Measurements from ENCODE around the gene DNAJB11.
A peak's percentile ranks its signal among the peaks of the same experiment; 100 is the strongest.

GRCh38 chr3:186614597-186615483 lies 44.3 kb downstream of the DNAJB11 start:
- TF ChIP-seq CTCF (IDR thresholded peaks at IDR 0.05) (peak; percentile 87 to 96 (median 87)), POLR2A (IDR thresholded peaks at IDR 0.05) (no peak)

Measured in breast epithelium (tissue), 3 donors.